NCI-H226 (cell line): ENCODE measurements around the gene ERMARD.
"Not testable (repeated sequence)": the region's sequence is repeated elsewhere in the genome, so short reads cannot be mapped to it uniquely, and the experiment has no call there.

Experiments
- DNase-seq: peaks from one replicate; pipeline ENCODE4 v3.0.0-alpha.2; 2015

Gene ERMARD

GRCh38 chr6:169738976-169739529, 12.4 kb upstream of the ERMARD start:
- peak; percentile 82 for DNase-seq

DNA sequence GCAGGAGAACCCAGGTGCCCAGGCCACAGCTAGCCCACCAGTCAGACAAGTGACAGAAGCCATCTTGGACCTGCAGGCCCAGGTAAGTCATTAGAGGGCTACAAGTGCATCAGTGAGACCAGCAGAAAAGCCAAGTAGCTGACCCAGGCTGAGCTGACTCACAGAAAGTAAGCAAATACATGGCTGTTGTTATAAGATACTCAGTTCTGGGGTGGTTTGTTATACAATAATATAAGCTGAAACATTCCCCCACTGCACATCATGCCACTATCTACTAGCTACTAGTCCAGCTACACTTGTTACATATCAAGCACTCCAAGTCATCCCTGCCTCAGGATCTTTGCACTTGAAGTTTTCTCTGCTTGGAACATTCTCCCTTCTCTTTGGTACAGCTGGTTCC, 10.1 kb upstream of the ERMARD start:
- no peak for DNase-seq

- no peak for DNase-seq
These were observed 6.0 kb upstream of the ERMARD start for GRCh38 chr6:169745405-169745804.

DNA sequence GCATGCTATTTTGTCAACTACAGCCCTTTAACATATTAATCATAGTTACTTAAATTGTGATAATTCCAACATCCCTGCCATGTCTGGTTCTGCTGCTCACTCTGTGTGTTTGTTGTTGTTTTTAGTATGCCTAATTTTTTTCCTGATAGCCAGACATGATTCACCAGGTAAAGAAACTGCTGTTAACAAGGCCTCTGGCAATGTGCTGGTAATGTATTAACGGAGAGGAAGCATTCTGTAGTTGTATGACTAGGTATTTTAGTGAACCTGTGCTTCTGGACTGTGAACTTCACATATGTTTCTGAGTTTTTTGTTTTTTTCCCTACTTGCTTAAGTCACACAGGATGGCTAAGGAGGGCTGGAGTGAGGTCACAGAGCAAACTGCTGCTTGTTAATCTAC, 4.9 kb upstream of the ERMARD start:
- no peak for DNase-seq

DNA sequence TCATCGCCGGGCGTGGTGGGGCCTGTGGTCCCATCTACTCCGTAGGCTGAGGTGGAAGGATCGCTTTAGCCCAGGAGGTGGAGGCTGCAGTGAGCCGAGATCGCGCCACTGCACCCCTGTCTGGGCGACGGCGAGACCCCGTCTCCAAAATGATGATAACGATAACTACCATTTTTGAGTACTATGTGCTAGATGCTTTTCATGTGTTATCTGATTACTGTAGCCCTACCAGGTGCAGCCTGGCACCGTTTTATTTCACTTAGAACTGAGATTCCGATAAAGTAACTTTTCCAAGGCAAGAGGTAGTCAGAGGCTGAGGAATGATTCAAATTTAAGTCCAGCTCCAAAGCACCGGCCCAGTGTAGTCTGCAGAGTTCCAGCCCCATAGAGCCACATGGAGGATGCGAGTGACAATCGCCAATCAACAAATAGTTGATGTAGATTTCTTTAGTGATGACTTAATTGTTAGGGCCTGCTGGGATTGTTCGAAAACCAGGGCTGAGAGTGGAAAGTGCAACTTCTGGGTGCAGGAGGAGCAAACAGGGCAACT, 727 bp downstream of the ERMARD start:
- DNase-seq: no peak

- DNase-seq: no peak
These were observed 3.7 kb downstream of the ERMARD start for GRCh38 chr6:169755162-169755561.

DNA sequence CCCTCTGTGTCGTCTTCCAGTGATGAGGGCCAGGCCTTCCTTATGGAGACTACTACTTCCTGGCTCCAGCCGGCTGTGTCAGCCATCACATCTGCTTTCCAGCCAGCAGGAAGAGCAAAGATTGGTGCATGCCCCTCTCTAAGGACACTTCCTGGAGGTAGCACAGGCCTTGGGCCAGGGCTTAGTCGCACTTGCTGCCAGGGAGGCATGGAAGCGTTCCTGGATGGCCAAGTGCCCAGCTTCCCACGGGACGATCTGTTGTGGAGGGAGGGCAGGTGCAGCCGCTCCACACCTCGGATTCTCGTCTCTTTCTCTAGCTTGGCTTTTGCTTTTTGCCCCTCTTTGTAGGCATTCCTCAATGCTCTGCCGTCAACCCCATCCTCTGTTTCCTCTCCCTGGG, 11.9 kb downstream of the ERMARD start:
- DNase-seq: no peak

DNA sequence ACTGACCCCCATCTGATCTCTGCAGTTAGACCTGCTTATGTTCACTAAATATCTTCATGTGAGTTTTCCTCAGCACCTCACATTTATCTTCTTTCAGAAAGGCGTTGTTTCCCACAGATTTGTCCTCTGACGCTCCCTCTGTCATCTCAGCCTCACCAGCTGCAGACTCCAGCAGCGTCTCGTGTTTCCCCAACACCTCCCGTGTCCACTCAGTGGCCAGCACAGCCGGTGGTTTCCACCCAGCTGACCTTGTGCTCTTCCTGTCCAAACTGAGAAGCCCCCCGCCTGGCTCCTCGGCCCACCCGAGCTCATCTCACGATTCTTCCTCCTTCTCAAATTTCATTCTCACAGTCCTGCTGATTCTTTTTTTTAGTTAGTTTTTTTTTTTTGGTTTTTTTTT, 12.5 kb downstream of the ERMARD start:
- DNase-seq: no peak

DNA sequence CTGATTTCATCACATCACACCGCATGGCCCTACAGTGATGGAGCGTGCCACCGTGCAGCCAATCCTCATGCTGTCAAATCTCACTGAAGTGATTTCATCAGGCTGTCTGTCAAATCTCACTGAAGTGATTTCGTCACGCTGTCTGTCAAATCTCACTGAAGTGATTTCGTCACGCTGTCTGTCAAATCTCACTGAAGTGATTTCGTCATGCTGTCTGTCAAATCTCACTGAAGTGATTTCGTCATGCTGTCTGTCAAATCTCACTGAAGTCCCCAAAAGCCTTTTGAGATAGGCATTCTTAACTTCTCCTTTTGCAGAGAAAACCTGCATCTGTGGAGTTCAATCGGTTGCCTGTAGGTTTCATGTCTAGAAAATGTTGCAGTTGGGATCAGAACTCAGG, 14.4 kb downstream of the ERMARD start:
- not testable (repeated sequence) for DNase-seq

DNA sequence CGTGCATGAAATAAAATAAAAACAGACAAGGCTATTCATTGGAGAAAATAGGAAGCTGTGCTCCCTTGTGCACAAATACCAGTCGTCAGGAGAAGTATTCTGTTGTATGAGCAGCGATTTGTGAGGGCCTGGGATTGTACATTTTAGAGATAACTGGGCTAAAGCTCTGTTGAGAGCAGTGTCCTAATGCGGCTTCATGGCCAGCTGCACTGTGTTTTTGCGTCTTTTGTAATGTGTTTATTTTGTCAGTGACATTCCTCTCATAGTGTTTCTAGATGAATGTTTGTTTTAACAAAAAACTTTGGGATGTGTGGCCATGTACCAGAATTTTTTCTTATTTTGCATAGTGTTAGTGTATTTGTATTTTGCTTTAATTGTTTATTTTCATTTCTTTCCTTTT, 14.8 kb downstream of the ERMARD start:
- DNase-seq: no peak

DNA sequence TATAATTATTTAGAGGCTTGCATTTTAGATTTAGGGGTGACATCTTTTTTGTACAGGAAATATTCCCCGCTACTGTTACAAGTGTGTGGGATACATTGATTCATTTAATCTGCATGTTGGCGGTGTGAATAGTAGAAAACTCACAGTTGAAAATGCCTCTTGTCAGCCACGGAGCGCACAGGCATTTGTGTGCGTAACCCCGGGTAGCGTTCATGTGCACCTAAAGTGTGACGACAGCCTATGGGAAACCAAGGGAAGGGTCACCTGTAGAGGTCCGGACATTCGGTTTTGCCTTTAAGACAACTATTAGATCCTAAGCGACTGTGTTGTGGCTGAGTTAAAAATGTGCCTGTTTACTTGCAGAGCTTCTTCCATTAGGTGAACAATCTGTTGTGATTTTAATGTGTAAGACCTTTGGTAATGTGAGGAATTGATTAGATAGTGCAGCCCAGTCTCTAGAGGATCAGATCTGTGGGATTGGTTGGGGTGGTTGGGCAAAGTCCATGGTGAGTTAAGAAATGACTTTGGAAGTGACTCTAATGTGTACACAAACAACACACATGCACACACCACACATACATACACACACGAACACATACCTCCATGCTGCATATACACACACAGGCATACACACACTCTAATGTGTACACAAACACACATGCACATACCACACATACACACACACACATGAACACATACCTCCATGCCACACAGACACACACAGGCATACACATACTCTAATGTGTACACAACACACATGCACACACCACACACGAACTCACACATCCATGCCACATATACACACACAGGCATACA, 15.7 kb downstream of the ERMARD start:
- DNase-seq: no peak

- no peak for DNase-seq
These were observed 22.9 kb downstream of the ERMARD start for GRCh38 chr6:169774347-169774746.

GRCh38 chr6:169775321-169775720, 23.9 kb downstream of the ERMARD start:
- DNase-seq: no peak

GRCh38 chr6:169776379-169776778, 25.0 kb downstream of the ERMARD start:
- DNase-seq: no peak

GRCh38 chr6:169777896-169778295, 26.5 kb downstream of the ERMARD start:
- DNase-seq: no peak

- no peak for DNase-seq
These were observed 27.2 kb downstream of the ERMARD start for GRCh38 chr6:169778646-169779045.

- DNase-seq: no peak
These were observed 27.8 kb downstream of the ERMARD start for GRCh38 chr6:169779092-169779815.

DNA sequence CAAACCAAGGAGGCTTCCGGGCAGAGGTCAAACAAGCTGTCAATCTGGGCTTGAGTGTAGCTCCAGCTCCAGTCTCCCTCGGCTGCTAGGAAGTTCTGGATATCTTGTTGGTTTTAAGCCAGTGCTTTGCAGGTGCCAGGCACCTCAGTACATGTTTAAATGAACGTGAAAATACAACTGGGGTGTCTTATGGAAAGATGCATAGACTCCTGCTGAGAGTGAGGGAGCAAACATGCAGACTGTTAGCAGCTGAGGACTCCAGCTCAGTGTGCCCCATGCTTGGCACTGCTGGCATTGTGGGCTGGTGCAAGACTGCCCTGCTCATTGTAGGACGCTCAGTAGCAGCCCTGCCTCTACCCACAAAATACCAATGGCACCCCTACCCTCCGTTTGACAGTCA, 28.5 kb downstream of the ERMARD start:
- no peak for DNase-seq

DNA sequence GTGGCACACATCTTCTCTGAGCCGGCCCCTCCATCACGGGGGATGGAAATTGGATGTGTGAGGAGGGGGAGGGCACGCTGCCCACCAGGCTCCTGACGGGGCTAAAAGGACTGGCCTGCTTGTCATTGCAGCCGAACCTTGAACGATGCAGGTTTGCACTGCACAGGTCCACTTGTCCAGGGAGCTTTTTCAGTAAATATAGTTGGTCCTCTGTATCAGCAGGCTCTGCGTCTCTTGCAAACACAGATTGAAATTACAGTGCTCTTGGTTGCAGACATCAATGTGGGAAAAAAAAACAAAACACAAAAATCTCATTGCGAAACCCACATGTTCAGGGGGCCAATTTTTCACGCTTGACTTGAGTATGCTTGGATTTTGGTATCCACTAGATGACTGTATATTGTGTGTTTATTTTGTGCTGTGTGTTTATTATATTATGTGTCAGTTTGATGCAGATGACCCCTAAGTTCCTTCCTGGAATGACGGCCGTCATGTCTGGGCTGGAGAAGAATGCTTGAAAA, 29.2 kb downstream of the ERMARD start:
- DNase-seq: no peak

DNA sequence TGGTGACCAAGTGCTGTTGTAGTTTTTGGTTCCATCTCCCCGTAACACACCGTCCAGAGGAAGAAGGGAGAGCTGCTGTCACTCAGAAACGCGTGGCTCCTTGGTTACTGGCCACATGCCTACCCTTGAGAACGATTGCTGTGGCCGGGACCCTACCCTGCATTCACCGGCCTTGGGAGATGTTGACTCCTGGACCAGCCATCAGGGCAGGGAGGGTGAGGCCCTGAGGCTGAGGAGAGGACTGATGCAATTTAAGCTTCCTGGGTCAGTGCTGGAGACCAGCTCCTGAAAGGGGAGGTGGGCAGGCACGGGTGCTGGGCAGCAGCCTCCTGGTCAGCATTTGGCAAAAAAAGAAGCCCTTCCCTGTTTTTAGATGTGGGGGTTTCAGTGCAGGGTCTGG, 31.5 kb downstream of the ERMARD start:
- DNase-seq: no peak

GRCh38 chr6:169783401-169783800, 32.0 kb downstream of the ERMARD start:
- DNase-seq: no peak

- DNase-seq: no peak
These were observed 32.8 kb downstream of the ERMARD start for GRCh38 chr6:169783971-169784820.
